GM12878 (cell line): ENCODE data around the gene SLC25A26. TPM values are rescaled to one million over a fixed set of nuclear protein-coding genes. Genes with fewer than 3 reads are reported as not detected.

Source experiments
- ATAC-seq: fragments of 200-7000 bp; cut with Tn5 transposase; 3 replicates; pipeline ENCODE4 v1.9.1; 2020; ENCODE audit warnings: mild to moderate bottlenecking, moderate library complexity
- BruUV-seq: library from RNA; stranded (reverse); fragments of 400-500 nt; replicated peaks from 2 replicates; lab custom pipeline; 2021; lab: Mats Ljungman, UMichigan
- CTCF ChIA-PET: fragments of 300-600 bp; sonication (Branson Sonifier 250); formaldehyde crosslinking; extraction: SDS; loops from one replicate; lab custom pipeline; 2021; ENCODE audit warnings: inconsistent platforms; lab: Yijun Ruan, JAX
- POLR2A ChIA-PET: fragments of 350-600 bp; formaldehyde crosslinking; extraction: SDS; loops from one replicate; lab custom pipeline; 2021; ENCODE audit warnings: inconsistent platforms; lab: Charles Lee
- RAD21 ChIA-PET: fragments of 300-600 bp; sonication (Branson Sonifier 250); formaldehyde crosslinking; loops from one replicate; lab custom pipeline; 2023; ENCODE audit warnings: antibody characterized with exemption; ENCODE audit not compliant: unreplicated experiment; lab: Charles Lee
- SMC1A ChIA-PET: fragments of 300-600 bp; sonication (Branson Sonifier 250); formaldehyde crosslinking; loops from one replicate; lab custom pipeline; 2023; ENCODE audit not compliant: unreplicated experiment, uncharacterized antibody; lab: Charles Lee
- DNase-seq: peaks from one replicate; pipeline ENCODE4 v3.0.0-alpha.2; 2011; ENCODE audit warnings: low read depth, low spot score
- FAIRE-seq: peaks from 3 replicates; lab custom pipeline; 2011; peaks lifted over from hg19 to GRCh38; lab: Jason Lieb, UNC
- H2AFZ ChIP-seq: 2 replicates; pipeline ENCODE4 v1.6.0; 2011; ENCODE audit warnings: low read depth, low read length, control low read depth; ENCODE audit not compliant: control insufficient read depth
- H3K27ac ChIP-seq: 2 replicates; pipeline ENCODE4 v1.5.1; 2011; ENCODE audit warnings: control low read depth; ENCODE audit not compliant: control insufficient read depth, insufficient read depth
- H3K27me3 ChIP-seq, 2 experiments: replicated peaks in 1 of 2; 2 replicates each; pipeline versions ENCODE4 v1.6.0 to v1.6.1; 2011; ENCODE audit warnings: low read length in 1 of 2; ENCODE audit not compliant: control insufficient read depth in 2 of 2, insufficient read depth in 2 of 2
- H3K36me3 ChIP-seq, 2 experiments: 2 replicates each; pipeline ENCODE4 v1.5.1; 2011; ENCODE audit warnings: low read length in 1 of 2; ENCODE audit not compliant: control insufficient read depth in 2 of 2, insufficient read depth in 2 of 2
- H3K4me1 ChIP-seq: 2 replicates; pipeline ENCODE4 v1.6.1; 2011; ENCODE audit warnings: mild to moderate bottlenecking, low read length, moderate library complexity, mixed read lengths; ENCODE audit not compliant: control insufficient read depth, insufficient read depth
- H3K4me2 ChIP-seq: 2 replicates; pipeline ENCODE4 v1.6.0; 2011; ENCODE audit warnings: control low read depth; ENCODE audit not compliant: control insufficient read depth, insufficient read depth
- H3K4me3 ChIP-seq: fragments of 200-600 bp; sonication (generic); 2 replicates; pipeline ENCODE4 v1.5.1; 2016
- H3K79me2 ChIP-seq: 2 replicates; pipeline ENCODE4 v1.6.0; 2011; ENCODE audit warnings: low read length; ENCODE audit not compliant: control insufficient read depth, insufficient read depth
- H3K9ac ChIP-seq: 2 replicates; pipeline ENCODE4 v1.8.0; 2011; ENCODE audit warnings: low read length, control low read depth, mixed read lengths; ENCODE audit not compliant: control insufficient read depth, insufficient read depth
- H3K9me3 ChIP-seq: replicated peaks from 3 replicates; pipeline ENCODE4 v1.5.1; 2011; ENCODE audit warnings: mild to moderate bottlenecking, low read length; ENCODE audit not compliant: control insufficient read depth, insufficient read depth
- H4K20me1 ChIP-seq: 2 replicates; pipeline ENCODE4 v1.6.0; 2011; ENCODE audit not compliant: control insufficient read depth, insufficient read depth
- CBFB ChIP-seq: IDR thresholded peaks from 2 replicates; pipeline ENCODE4 v1.6.1; 2016; ENCODE audit warnings: antibody characterized with exemption, low read depth
- CBX5 ChIP-seq: sonication (generic); IDR thresholded peaks from 2 replicates; pipeline ENCODE4 v1.6.1; 2016; ENCODE audit warnings: low read depth, moderate library complexity, mild to moderate bottlenecking, inconsistent platforms
- CHD1 ChIP-seq: IDR thresholded peaks from 2 replicates; pipeline ENCODE4 v1.6.1; 2012; ENCODE audit warnings: low read depth, low read length, improper control_type of control experiment
- HDAC2 ChIP-seq: fragments of 200-600 bp; sonication (generic); IDR thresholded peaks from 2 replicates; pipeline ENCODE4 v1.6.1; 2017
- TARDBP ChIP-seq: IDR thresholded peaks from 2 replicates; pipeline ENCODE4 v1.6.1; 2016; ENCODE audit warnings: borderline replicate concordance
- ZBTB33 ChIP-seq: fragments of 450-650 bp; IDR thresholded peaks from 2 replicates; pipeline ENCODE4 v1.6.1; 2017; ENCODE audit warnings: mild to moderate bottlenecking
- ZNF384 ChIP-seq: IDR thresholded peaks from 2 replicates; pipeline ENCODE4 v1.6.1; 2012; ENCODE audit warnings: low read depth, mild to moderate bottlenecking, low read length, improper control_type of control experiment, borderline replicate concordance
- ZSCAN29 ChIP-seq: fragments of 450-650 bp; IDR thresholded peaks from 2 replicates; pipeline ENCODE4 v1.6.1; 2017; ENCODE audit warnings: mild to moderate bottlenecking, moderate library complexity
- WGBS: methylation state at CpG from one replicate; pipeline ENCODE4 v1.1.6; 2016; ENCODE audit warnings: low lambda C conversion rate; ENCODE audit not compliant: insufficient replicate concordance, insufficient coverage; ENCODE audit errors: missing lambda C conversion rate; 5-methylcytosine and 5-hydroxymethylcytosine counted together
- in situ Hi-C: fragments of 300-500 bp; cut with MboI; formaldehyde crosslinking; loops from 9 replicates; pipeline ENCODE4 v1.14.3; 2018; ENCODE audit warnings: mixed read lengths
- intact Hi-C: fragments of 100-400 bp; cut with micrococcal nuclease; formaldehyde crosslinking; loops from one replicate; pipeline ENCODE4 v1.14.2; 2022; ENCODE audit not compliant: unreplicated experiment
- polyA plus RNA-seq, 11 experiments: library from polyadenylated mRNA; depleted of rRNA in 4 of 11; unstranded in 6 of 11; stranded (reverse) in 5 of 11; fragments of >200 nt; fragmentation: Nextera tagmentation in 4 of 11; fragmentation: Illumina TruSeq in 1 of 11; extraction: Ambion mirVana in 4 of 11; extraction: Trizol in 1 of 11; gene quantifications; 1 replicate in 1 of 11; 2 replicates in 10 of 11; pipeline versions ENCODE4 v1.2.1 to v1.2.3, GENCODE V29; 2011 to 2016; ENCODE audit warnings: inconsistent platforms in 2 of 11, missing spikeins in 2 of 11, low read depth in 1 of 11
- total RNA-seq, 4 experiments: library from RNA; depleted of rRNA in 3 of 4; stranded (reverse); fragments of >200 nt in 3 of 4; fragmentation: Illumina TruSeq in 1 of 4; extraction: Trizol in 1 of 4; gene quantifications; 2 replicates each; pipeline versions ENCODE4 v1.2.1 to v1.2.3, GENCODE V29; 2013 to 2021
- TF ChIP-seq, protein P1 (sequence below): IDR thresholded peaks from 2 replicates; pipeline ENCODE4 v1.6.1; 2011; ENCODE audit warnings: mild to moderate bottlenecking, low read depth, low read length, moderate library complexity; ENCODE audit not compliant: insufficient replicate concordance

Gene SLC25A26
- total and polyA plus RNA-seq, 10 of the 15 experiments (the other 5 are each of a cell fraction or from before 2014, with no cell fraction given), result 14.6 to 49.7 (median 24.9) TPM

GRCh38 chr3:66416556-66417304, 195.9 kb downstream of the SLC25A26 start:
- Histone ChIP-seq H3K4me1 (no peaks in the 10 kb centered on the region), H2AFZ (no peak overlapping the region), H3K36me3 (no peaks in the 10 kb centered on the region; a peak in 2 of 4 replicates), H3K4me3 (no peak overlapping the region), H4K20me1 (no peaks in the 10 kb centered on the region; the same call in 1 of the 2 replicates), H3K27ac (no peak overlapping the region), H3K4me2 (no peak overlapping the region), H3K27me3 (no peaks in the 10 kb centered on the region), H3K9ac (no peak overlapping the region), H3K9me3 (peaks cover 5% of the 10 kb centered on the region; the same call in 2 of the 3 replicates), H3K79me2 (no peaks in the 10 kb centered on the region)
- 55% methylated on average over 13 of the region's 14 CpGs for WGBS
- no peak for FAIRE-seq
- CTCF ChIA-PET, result interaction anchor here (0.9 kb wide), 1 partner anchor 138 kb away, joined by 3 read pairs; no protein-coding TSS in a partner anchor
- RAD21 ChIA-PET, result no interaction called here
- intact Hi-C loops, result no loop called here
- BruUV-seq, result no TSS peak
- SMC1A ChIA-PET, result no interaction called here
- POLR2A ChIA-PET, result no interaction called here
- in situ Hi-C loops, result no loop called here
- no peak for ATAC-seq
- TF ChIP-seq, protein P1, sequence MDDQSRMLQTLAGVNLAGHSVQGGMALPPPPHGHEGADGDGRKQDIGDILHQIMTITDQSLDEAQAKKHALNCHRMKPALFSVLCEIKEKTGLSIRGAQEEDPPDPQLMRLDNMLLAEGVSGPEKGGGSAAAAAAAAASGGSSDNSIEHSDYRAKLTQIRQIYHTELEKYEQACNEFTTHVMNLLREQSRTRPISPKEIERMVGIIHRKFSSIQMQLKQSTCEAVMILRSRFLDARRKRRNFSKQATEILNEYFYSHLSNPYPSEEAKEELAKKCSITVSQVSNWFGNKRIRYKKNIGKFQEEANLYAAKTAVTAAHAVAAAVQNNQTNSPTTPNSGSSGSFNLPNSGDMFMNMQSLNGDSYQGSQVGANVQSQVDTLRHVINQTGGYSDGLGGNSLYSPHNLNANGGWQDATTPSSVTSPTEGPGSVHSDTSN, result no peak
- TF ChIP-seq ZSCAN29 (no peak), HDAC2 (no peak), CHD1 (no peak), CBX5 (no peak), TARDBP (no peak), ZNF384 (no peak), CBFB (no peak), ZBTB33 (no peak)
- DNase-seq, result no peak
